CD1c-positive myeloid dendritic cell (primary cell): Measurements from ENCODE around the gene RUSF1.
A peak's percentile ranks its signal among the peaks of the same experiment; 100 is the strongest.
"Not testable (repeated sequence)": the region's sequence is repeated elsewhere in the genome, so short reads cannot be mapped to it uniquely, and the experiment has no call there.

Source experiments
- DNase-seq: peaks from one replicate; pipeline ENCODE4 v3.0.0-alpha.2; 2016; ENCODE audit errors: extremely low spot score

Gene RUSF1

GRCh38 chr16:31452631-31453106, 55.5 kb downstream of the RUSF1 start:
- no peak for DNase-seq

GRCh38 chr16:31451681-31452351, 56.4 kb downstream of the RUSF1 start:
- DNase-seq: peak; percentile 23

- no peak for DNase-seq
Measured at GRCh38 chr16:31451201-31451600, 57.0 kb downstream of the RUSF1 start.

GRCh38 chr16:31445931-31446330, 62.3 kb downstream of the RUSF1 start:
- DNase-seq: not testable (repeated sequence)

- no peak for DNase-seq
Measured at GRCh38 chr16:31441956-31442355, 66.2 kb downstream of the RUSF1 start.

- no peak for DNase-seq
Measured at GRCh38 chr16:31440516-31441184, 67.5 kb downstream of the RUSF1 start.

GRCh38 chr16:31439519-31439918, 68.7 kb downstream of the RUSF1 start:
- no peak for DNase-seq
